H9 (cell line): ENCODE measurements around the gene RBM8A. TPM values are rescaled to one million over a fixed set of nuclear protein-coding genes. Genes with fewer than 3 reads are reported as not detected.

Experiments used
- DNase-seq: peaks from one replicate; pipeline ENCODE4 v3.0.0-alpha.2; 2017
- H2AFZ ChIP-seq: one replicate; pipeline ENCODE4 v1.6.1; 2013; ENCODE audit warnings: mild to moderate bottlenecking, low read length, control low read depth, moderate library complexity
- H2AK5ac ChIP-seq: 2 replicates; pipeline ENCODE4 v1.6.1; 2013; ENCODE audit warnings: low read length, control low read depth, mixed read lengths; ENCODE audit not compliant: insufficient read length
- H2BK120ac ChIP-seq: one replicate; pipeline ENCODE4 v1.6.1; 2013; ENCODE audit warnings: low read depth, mild to moderate bottlenecking, low read length, control low read depth, inconsistent platforms; ENCODE audit not compliant: poor library complexity, severe bottlenecking
- H2BK12ac ChIP-seq: 2 replicates; pipeline ENCODE4 v1.6.1; 2013; ENCODE audit warnings: low read length, control low read depth, mixed read lengths, low read depth; ENCODE audit not compliant: insufficient read length
- H2BK15ac ChIP-seq: 2 replicates; pipeline ENCODE4 v1.6.1; 2013; ENCODE audit warnings: low read depth, low read length, control low read depth
- H2BK20ac ChIP-seq: one replicate; pipeline ENCODE4 v1.6.1; 2013; ENCODE audit warnings: low read depth, mild to moderate bottlenecking, low read length, control low read depth, inconsistent platforms; ENCODE audit not compliant: poor library complexity, severe bottlenecking
- H2BK5ac ChIP-seq: 2 replicates; pipeline ENCODE4 v1.6.1; 2013; ENCODE audit warnings: low read length, control low read depth, mixed read lengths; ENCODE audit not compliant: insufficient read length
- H3K14ac ChIP-seq: 2 replicates; pipeline ENCODE4 v1.6.1; 2013; ENCODE audit warnings: low read length, control low read depth; ENCODE audit not compliant: insufficient read depth
- H3K18ac ChIP-seq: 2 replicates; pipeline ENCODE4 v1.6.1; 2013; ENCODE audit warnings: low read depth, mild to moderate bottlenecking, mixed read lengths, low read length, control low read depth; ENCODE audit not compliant: insufficient read length
- H3K23ac ChIP-seq: 2 replicates; pipeline ENCODE4 v1.6.1; 2013; ENCODE audit warnings: low read length, control low read depth, mixed read lengths, low read depth; ENCODE audit not compliant: insufficient read length
- H3K23me2 ChIP-seq: 2 replicates; pipeline ENCODE4 v1.6.1; 2013; ENCODE audit warnings: low read depth, mild to moderate bottlenecking, mixed read lengths, low read length, control low read depth; ENCODE audit not compliant: insufficient read length, poor library complexity, severe bottlenecking
- H3K27ac ChIP-seq: 2 replicates; pipeline ENCODE4 v1.5.1; 2013; ENCODE audit warnings: low read length, control low read depth, mixed read lengths, low read depth; ENCODE audit not compliant: insufficient read length
- H3K27me3 ChIP-seq: 2 replicates; pipeline ENCODE4 v1.6.1; 2013; ENCODE audit warnings: low read length, control low read depth, inconsistent platforms; ENCODE audit not compliant: insufficient read depth
- H3K4ac ChIP-seq: 2 replicates; pipeline ENCODE4 v1.6.1; 2013; ENCODE audit warnings: low read depth, mild to moderate bottlenecking, control low read depth, inconsistent platforms, low read length, moderate library complexity
- H3K4me1 ChIP-seq: 2 replicates; pipeline ENCODE4 v1.6.1; 2013; ENCODE audit warnings: low read length, control low read depth, inconsistent platforms; ENCODE audit not compliant: insufficient read depth
- H3K4me2 ChIP-seq: 2 replicates; pipeline ENCODE4 v1.6.1; 2013; ENCODE audit warnings: low read length, control low read depth, mixed read lengths; ENCODE audit not compliant: insufficient read length, insufficient read depth
- H3K56ac ChIP-seq: 2 replicates; pipeline ENCODE4 v1.6.1; 2013; ENCODE audit warnings: low read depth, mild to moderate bottlenecking, mixed read lengths, low read length, control low read depth; ENCODE audit not compliant: insufficient read length
- H3K79me1 ChIP-seq: 2 replicates; pipeline ENCODE4 v1.6.1; 2013; ENCODE audit warnings: low read depth, mild to moderate bottlenecking, moderate library complexity, low read length, control low read depth, inconsistent platforms; ENCODE audit not compliant: insufficient read depth, poor library complexity, severe bottlenecking
- H3K79me2 ChIP-seq: 2 replicates; pipeline ENCODE4 v1.6.1; 2013; ENCODE audit warnings: low read length, control low read depth, inconsistent platforms; ENCODE audit not compliant: insufficient read depth
- H3K9ac ChIP-seq: 2 replicates; pipeline ENCODE4 v1.6.1; 2013; ENCODE audit warnings: low read length, control low read depth, mixed read lengths; ENCODE audit not compliant: insufficient read length; ENCODE audit errors: extremely low read depth
- H3K9me3 ChIP-seq: one replicate; pipeline ENCODE4 v1.6.1; 2013; ENCODE audit warnings: low read depth, low read length, inconsistent platforms; ENCODE audit not compliant: control insufficient read depth
- H3T11ph ChIP-seq: one replicate; pipeline ENCODE4 v1.6.1; 2013; ENCODE audit warnings: mild to moderate bottlenecking, low read length, control low read depth, inconsistent platforms
- H4K20me1 ChIP-seq: one replicate; pipeline ENCODE4 v1.6.1; 2013; ENCODE audit not compliant: control insufficient read depth, insufficient read length, insufficient read depth
- H4K5ac ChIP-seq: 2 replicates; pipeline ENCODE4 v1.6.1; 2013; ENCODE audit warnings: low read depth, mild to moderate bottlenecking, mixed read lengths, low read length, control low read depth; ENCODE audit not compliant: insufficient read length
- H4K8ac ChIP-seq: replicated peaks from 2 replicates; pipeline ENCODE4 v1.6.1; 2013; ENCODE audit warnings: low read length, control low read depth, mixed read lengths, low read depth; ENCODE audit not compliant: insufficient read length
- H4K91ac ChIP-seq: 2 replicates; pipeline ENCODE4 v1.6.1; 2013; ENCODE audit warnings: low read depth, mild to moderate bottlenecking, moderate library complexity, mixed read lengths, low read length, control low read depth; ENCODE audit not compliant: insufficient read length
- H3K27ac Mint-ChIP-seq, 3 experiments: 2 replicates in 2 of 3; 3 replicates in 1 of 3; pipeline ENCODE4 v1.8.0; 2020 to 2021; ENCODE audit warnings: mixed read lengths in 3 of 3, mild to moderate bottlenecking in 1 of 3, moderate library complexity in 1 of 3
- H3K27me3 Mint-ChIP-seq: 2 replicates; pipeline ENCODE4 v1.8.0; 2021; ENCODE audit warnings: low read depth, mild to moderate bottlenecking, moderate library complexity, mixed read lengths
- H3K36me3 Mint-ChIP-seq, 3 experiments: 2 replicates in 2 of 3; 3 replicates in 1 of 3; pipeline ENCODE4 v1.8.0; 2020 to 2021; ENCODE audit warnings: low read depth in 3 of 3, mixed read lengths in 3 of 3; ENCODE audit not compliant: insufficient read depth in 1 of 3
- H3K4me1 Mint-ChIP-seq, 2 experiments: 2 replicates each; pipeline ENCODE4 v1.8.0; 2020; ENCODE audit warnings: mixed read lengths in 2 of 2
- H3K4me3 Mint-ChIP-seq, 2 experiments: 2 replicates in 1 of 2; 3 replicates in 1 of 2; pipeline ENCODE4 v1.8.0; 2020 to 2021; ENCODE audit warnings: mild to moderate bottlenecking in 2 of 2, mixed read lengths in 2 of 2, moderate library complexity in 1 of 2
- H3K9me3 Mint-ChIP-seq, 2 experiments: 2 replicates in 1 of 2; 3 replicates in 1 of 2; pipeline ENCODE4 v1.8.0; 2020; ENCODE audit warnings: mild to moderate bottlenecking in 2 of 2, mixed read lengths in 2 of 2, moderate library complexity in 1 of 2
- CTCF ChIP-seq: fragments of 200-600 bp; sonication (generic); conservative IDR thresholded peaks from 3 replicates; pipeline ENCODE4 v1.8.0; 2021; ENCODE audit warnings: antibody characterized with exemption, mild to moderate bottlenecking
- WGBS: extraction: QIAGEN DNeasy Blood & Tissue Kit; methylation state at CpG from one replicate; pipeline ENCODE4 v1.1.7; 2013; ENCODE audit warnings: missing lambda C conversion rate, low lambda C conversion rate, mixed read lengths; ENCODE audit not compliant: insufficient read length; ENCODE audit errors: extremely low coverage; 5-methylcytosine and 5-hydroxymethylcytosine counted together
- total RNA-seq: library from RNA; stranded (reverse); gene quantifications from 2 replicates; pipeline ENCODE4 v1.2.1, GENCODE V29; 2021

RBM8A gene
- total RNA-seq, 1 experiment from 2014 or later, result 298 TPM

- Histone ChIP-seq H4K5ac (no peak overlapping the region), H2AFZ (no peak overlapping the region), H3K56ac (no peak overlapping the region), H3K23me2 (peaks cover 4% of the 10 kb centered on the region), H3K14ac (no peak overlapping the region), H2BK120ac (no peak overlapping the region), H3K4me2 (no peak overlapping the region), H2AK5ac (no peak overlapping the region), H3T11ph (no peak overlapping the region), H3K23ac (no peak overlapping the region), H4K8ac (no peak overlapping the region), H3K9ac (no peak overlapping the region), H3K79me1 (no peaks in the 10 kb centered on the region), H3K4me1 (no peaks in the 10 kb centered on the region), H3K18ac (no peak overlapping the region), H2BK5ac (no peak overlapping the region), H3K4ac (no peak overlapping the region), H3K27me3 (no peaks in the 10 kb centered on the region), H2BK15ac (no peak overlapping the region), H3K27ac (no peak overlapping the region), H4K20me1 (no peaks in the 10 kb centered on the region), H2BK12ac (no peak overlapping the region), H2BK20ac (no peak overlapping the region), H4K91ac (no peak overlapping the region), H3K9me3 (no peaks in the 10 kb centered on the region), H3K79me2 (no peaks in the 10 kb centered on the region)
- Mint-ChIP-seq H3K27ac (no peak overlapping the region), H3K36me3 (no peaks in the 10 kb centered on the region), H3K27me3 (peaks cover 20% of the 10 kb centered on the region), H3K4me3 (no peak overlapping the region), H3K9me3 (no peaks in the 10 kb centered on the region), H3K4me1 (peaks cover 7% of the 10 kb centered on the region in 2 experiments)
- no peak for TF ChIP-seq CTCF
- no peak for DNase-seq
- WGBS, result no CpG with 5 or more reads among the region's 1 CpG
Measured at GRCh38 chr1:145895471-145895870, 31.8 kb downstream of the RBM8A start.
